ENCODE data around the gene GMIP.

Gene GMIP

DNA sequence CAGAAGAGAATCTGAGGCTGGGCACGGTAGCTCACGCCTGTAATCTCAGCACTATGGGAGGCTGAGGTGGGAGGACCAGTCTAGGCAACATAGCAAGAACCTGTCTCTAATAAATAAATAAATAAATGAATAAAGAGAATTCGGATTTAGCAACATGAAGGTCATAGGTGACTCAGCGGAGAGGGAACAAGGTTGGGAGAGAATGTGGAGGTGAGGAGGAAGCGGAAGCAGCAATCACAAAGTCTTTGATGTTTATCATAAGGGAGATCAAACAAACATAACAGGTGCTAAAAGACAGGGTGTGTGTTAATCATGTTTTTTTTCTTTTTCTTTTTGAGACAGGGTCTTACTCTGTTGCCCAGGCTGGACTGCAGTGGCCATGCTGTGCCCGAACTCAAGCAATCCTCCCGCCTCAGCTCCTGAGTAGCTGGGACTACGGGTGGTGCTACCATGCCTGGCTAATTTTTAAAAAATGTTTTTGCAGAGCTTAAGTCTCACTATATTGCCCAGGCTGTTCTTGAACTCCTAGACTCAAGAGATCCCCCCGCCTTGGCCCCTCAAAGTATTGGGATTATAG lies 41.2 kb downstream of the GMIP start:
- DNase-seq = peak; percentile 39

DNA sequence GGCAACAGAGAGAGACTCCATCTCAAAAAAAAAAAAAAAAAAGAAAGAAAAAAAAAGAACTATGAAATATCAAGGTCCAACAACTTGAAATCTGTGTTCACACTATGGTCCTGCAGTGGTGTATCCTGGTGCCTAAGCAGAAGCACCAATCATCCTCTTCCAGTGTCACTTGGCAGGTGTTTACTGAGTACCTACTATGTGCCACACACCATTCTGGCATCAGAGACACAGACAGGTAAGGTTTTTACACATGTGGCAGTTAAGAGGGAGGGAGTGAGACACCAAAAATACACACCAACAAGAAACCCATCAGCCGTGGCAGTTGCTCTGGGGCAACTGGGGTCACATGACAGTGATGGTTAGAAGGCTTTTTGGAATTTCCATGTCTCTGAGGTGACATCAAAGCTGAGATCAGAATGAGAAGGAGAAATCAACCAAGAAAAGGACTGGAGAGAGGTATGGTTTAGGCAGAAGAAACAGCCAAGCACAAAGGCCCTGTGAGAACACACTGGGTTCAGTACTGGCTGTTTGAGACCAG lies 42.6 kb downstream of the GMIP start:
- DNase-seq = peak; percentile 19

DNA sequence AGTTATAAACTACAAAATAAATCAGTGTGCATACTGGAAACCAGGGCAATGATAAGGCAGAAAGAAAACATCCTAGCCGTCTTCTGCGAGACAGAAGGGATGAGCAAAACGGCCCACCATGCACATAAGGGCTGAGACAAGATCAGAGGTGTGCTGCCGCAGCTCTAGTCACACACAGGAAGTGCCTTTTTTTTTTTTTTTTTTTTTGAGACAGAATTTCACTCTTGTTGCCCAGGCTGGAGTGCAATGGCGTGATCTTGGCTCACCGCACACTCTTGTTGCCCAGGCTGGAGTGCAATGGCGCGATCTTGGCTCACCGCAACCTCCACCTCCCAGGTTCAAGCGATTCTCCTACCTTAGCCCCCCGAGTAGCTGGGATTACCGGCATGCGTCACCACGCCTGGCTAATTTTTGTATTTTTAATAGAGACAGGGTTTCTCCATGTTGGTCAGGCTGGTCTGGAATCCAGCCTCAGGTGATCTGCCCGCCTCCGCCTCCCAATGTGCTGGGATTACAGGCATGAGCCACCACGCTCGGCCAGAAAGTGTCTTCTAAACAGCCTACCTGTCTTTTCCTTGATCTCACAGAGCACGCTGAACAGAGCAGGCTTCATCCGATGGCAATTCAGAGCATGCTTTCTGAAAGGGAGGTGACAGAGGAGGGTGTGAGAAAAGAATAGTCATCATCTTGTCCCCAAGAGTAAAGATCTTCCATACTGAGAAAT lies 44.6 kb downstream of the GMIP start:
- DNase-seq = peak; percentile 60

DNA sequence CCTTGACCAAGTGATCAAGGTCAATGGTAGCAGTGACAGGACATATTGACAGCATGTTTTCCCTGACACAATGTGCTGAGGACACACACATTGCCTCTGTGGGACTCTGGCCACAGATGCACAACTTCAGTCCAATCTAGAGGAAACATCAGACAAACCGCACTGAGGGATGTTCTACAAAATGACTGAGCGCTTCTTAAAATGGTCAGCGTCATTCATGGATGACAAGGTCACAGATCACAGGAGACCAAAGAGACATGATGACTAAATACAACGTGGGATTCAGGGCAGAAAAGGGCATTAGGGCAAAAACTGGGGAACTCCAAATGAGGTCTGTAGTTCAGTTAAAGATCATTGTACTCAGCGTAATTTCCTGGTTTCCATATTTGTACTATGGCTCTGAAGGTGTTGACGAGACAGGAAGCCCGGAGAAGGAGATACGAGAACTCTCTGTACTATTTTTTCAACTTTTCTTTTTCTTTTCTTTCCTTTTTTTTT lies 45.6 kb downstream of the GMIP start:
- DNase-seq = peak; percentile 72

DNA sequence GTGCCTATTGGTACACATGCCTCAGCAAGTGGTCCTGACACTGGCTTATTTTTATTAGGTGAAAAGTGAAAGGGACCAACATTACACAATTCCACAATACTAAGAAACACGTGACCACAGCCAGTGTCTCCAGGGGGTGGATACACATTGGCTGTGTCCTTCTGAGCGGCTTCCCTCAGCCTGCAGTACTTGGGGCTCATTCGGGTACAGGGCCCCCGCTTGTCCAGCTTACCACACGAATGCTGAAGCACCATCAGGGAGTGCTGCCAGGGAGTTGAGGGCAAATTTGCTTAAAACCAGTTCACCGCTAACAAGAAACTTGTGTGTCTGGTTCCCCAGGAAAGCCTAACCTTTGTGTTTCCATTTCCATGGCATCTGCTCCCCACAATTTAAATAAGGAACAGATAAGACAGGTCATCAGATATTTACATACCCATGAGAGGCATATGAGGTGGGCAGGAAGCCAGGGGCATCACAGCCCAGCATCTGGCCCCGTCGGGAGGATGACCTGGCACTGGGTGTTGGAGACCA lies 48.2 kb downstream of the GMIP start:
- DNase-seq = no peak

DNA sequence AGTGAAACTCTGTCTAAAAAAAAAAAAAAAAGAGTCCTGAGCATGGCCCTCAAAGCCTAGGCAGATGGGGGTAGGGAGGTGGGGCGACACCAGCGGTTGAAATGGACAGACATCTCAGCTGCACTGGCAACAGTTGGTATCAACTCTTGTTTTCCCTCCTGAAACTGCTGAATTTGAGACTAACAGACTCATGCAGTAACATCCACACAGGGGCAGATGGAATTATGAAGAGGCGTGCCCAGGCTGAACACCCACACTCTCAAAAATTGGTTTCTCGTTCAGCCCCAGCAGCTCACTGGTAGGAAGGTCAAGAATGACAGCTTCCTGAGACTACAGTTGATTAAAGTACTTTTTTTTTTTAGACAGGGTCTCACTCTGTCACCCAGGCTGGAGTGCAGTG lies 49.1 kb downstream of the GMIP start:
- DNase-seq = no peak

DNA sequence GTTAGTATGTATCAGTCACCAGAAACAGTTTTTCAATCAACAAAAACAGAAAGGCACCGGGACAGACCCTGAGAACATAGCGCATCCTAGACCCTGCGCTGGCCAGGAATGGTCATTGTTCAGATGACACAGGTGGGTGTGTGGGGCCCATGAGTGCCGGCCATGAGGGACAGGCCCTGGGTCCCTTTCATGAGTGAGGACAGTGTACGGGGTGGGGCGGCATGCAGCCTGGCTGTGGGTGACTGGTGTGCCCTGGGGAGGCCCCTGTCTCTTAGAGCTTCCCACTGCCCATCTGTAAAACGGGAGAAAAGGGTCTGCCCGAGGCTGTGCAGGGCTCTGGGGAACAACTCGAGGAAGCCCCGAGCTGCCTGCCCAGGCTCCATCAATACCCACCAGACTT lies 50.8 kb downstream of the GMIP start:
- DNase-seq = no peak

DNA sequence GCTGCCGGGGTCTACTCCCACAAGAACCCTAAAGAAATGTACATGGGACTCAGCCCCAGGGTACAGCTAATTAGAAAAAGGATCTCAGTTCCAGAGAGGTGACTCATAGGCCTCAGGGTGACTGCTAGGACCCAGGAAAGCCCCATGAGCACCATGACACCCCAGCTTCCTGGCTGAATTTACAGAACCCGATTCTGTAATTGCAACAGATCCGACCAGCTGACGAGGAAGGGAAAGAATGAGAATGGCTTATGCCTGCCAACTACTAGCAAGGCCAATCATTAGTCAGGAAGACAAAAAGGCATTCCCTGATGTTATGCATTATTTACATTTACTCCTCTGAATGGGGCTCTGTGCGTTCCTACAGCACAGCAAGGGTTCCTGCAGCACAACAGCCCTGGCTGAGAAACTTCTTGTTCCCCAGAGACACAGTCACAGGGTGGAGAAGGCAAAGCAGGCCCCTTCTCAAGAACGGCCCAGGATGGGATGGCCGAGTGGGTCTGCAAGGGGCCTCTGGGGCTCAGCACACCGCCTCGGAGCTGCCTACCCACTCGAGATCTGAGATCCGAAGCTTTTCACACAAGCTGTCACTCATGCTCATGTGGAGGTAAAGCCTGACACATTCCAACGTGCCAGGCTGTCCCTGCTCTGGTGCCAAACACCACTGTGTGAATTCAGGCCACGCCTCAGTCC lies 52.2 kb downstream of the GMIP start:
- DNase-seq = peak; percentile 80

DNA sequence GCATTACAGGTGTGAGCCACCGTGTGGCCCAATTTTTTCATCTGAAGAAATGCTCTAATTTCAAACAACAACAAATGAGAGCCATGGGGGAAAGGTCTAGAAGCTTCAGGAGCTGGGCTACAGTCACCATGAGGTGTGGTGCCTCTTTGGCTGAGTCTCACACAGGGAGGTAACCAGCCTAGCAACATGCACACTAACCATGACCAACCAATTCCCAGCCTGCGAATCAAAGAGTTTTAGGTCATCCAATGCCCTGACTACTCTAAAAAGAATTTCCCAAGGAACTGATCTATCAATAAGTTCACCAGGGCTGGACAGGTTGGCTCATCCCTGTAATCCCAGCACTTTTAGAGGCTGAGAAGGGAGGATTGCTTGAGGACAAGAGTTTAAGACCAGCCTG lies 54.9 kb downstream of the GMIP start:
- no peak for DNase-seq

DNA sequence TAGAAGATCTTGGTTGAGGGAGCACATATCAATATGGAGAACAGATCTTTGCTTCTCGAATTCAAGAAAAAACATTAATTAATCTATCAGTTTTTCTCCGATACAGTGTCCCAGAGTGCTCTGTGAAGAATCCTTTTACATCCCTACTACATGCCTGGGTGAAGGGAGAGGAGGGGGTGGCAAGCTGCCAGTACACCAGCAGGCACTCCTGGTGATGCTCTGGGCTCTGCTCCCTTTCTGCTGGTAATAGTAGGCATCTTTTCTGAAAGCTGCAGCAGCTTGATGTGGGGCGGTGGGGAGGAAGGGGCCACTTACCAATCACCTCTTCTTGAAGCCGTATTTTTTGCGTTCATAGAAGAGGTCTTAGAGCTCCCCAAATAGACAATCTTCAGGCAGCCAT lies 55.7 kb downstream of the GMIP start:
- no peak for DNase-seq

DNA sequence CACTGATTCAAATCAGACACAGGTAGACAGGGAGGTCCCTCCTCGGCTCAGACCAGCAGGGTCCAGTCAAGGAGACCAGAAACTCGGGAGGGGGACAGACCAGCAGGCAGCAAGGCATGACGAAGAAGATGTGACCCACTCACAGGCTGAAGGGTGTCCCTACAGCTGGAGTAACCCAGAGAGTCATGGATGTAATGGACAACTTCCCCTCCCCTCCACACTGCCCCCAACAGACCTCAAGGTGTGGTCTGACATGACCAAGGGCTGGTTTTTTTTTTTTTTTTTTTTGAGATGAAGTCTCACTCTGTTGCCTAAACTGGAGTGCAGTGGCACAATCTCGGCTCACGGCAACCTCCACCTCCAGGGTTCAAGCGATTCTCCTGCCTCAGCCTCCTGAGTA lies 59.1 kb downstream of the GMIP start:
- no peak for DNase-seq

DNA sequence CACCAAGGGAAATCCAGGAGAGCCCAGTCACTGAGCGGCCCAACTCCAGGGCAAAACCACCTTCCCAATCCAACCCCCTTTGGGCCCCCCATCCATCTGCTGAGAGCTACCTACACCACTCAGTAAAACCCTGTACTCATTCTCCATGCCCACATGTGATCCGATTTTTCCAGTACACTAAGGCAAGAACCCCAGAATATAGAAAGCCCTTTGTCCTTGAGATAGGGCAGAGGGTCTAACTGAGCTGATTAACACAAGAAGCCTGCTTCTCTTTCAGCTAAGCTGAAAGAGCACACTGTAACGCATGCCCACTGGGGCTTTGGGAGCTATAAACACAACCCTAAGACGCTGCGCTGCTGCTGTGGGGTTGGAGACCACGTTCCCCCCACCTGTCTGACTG lies 61.0 kb downstream of the GMIP start:
- DNase-seq = no peak

DNA sequence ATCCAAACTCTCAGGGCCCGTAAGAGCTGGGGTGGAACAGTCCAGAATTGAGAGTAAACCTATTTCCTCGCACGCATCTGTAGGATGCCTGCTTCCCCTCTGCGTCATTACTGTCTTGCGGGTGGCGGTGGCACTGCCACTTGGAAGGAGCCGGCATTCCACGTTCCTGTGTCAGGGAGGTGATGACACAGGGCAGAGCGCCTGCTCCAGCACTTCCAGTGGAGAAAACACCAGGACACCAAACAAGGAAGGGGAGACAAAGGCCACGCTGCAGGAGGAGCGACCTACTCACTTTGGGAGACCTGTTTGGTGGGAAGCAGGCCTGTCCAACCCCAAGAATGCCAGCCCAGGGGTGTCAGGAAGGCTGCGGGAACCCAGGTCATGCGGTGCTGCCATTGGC lies 62.1 kb downstream of the GMIP start:
- no peak for DNase-seq

DNA sequence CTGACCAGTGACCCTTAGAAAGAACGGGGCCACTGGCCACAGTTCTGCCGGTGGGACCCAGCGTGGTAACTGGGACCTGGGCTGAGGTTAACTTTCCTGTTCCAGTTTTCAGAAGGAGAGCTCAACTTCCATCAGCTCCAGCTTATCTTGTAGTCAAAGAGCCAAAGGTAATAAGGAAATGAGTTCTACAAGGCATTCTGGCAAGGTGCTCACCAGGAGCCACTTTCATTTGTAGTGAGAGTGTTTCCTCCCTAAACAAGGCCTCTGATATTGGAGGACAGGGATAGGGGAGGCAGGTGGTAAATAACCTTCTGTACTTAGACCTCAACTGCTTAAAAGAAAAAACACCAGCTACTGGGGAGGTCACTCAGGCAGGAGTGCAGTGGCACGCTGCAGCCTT lies 63.0 kb downstream of the GMIP start:
- DNase-seq = no peak

DNA sequence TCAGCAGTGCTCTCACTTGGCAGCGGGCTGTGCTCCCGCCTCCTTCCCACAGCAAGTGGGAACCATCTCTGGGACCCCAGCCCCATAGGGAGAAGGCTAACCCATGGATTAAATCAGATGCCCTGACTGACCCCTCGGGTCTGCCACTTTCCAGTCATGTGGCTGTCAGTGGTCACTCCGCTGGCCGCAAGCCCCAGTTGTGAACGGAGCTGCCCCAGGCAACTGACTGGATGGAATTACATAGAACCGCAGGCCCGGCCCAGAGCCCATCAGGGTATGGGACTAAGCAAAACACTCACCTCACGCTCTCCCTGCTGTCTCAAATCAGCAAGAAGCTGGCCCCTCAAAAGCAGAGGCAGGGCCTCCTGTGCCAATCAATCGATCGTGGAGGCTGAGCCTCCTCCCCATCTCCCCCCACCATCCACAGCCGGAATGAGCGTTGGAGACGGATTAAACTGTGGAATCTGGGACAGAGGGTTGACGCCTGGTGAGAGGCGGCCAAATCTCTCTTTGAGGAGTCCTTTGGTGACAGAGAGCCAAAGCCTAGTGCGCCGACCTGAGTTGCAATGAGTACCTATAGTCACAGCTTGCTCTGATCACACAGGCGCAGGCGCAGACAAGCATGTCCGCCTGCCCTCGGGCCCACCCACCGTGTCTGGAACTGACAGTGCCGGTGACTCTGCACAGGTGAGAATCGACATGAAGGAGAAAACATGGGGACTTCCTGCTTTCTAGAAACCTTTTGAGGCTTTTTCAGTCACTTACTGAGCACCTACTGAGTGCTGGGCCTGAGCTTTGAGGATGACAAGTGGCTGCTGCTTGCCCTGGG lies 63.7 kb downstream of the GMIP start:
- DNase-seq = no peak

Measured in stimulated activated CD4-positive, alpha-beta T cell treated with anti-CD3 and anti-CD28 coated beads, Interleukin-4, amount 100 ng/mL, for 24 hours (primary cell).